Fibroblast of the aortic adventitia (primary cell): ENCODE data around the gene CDK8. TPM values are rescaled to one million over a fixed set of nuclear protein-coding genes. Genes with fewer than 3 reads are reported as not detected.
A peak's percentile ranks its signal among the peaks of the same experiment; 100 is the strongest.
"Not testable (repeated sequence)": the region's sequence is repeated elsewhere in the genome, so short reads cannot be mapped to it uniquely, and the experiment has no call there.

ENCODE experiments used
- DNase-seq: peaks from one replicate; pipeline ENCODE4 v3.0.0-alpha.2; 2010; ENCODE audit warnings: low read depth
- H3K4me3 ChIP-seq: 2 replicates; pipeline ENCODE4 v1.5.1; 2011; ENCODE audit warnings: low read depth, mild to moderate bottlenecking, control low read depth, low read length, moderate library complexity
- CTCF ChIP-seq: IDR thresholded peaks from 2 replicates; pipeline ENCODE4 v1.5.1; 2011; ENCODE audit warnings: mild to moderate bottlenecking, low read length, control low read depth, inconsistent platforms; ENCODE audit not compliant: insufficient read depth
- total RNA-seq: library from RNA; depleted of rRNA; stranded (reverse); fragments of >200 nt; gene quantifications from 2 replicates; pipeline ENCODE4 v1.2.3, GENCODE V29; 2012; ENCODE audit warnings: low replicate concordance

CDK8 gene
- total RNA-seq, 1 donor = 13.6 TPM

- H3K4me3 ChIP-seq = no peak overlapping the region
- DNase-seq = no peak
- TF ChIP-seq CTCF = no peak
Measured at GRCh38 chr13:26249551-26249950, 4.4 kb upstream of the CDK8 start.

GRCh38 chr13:26252006-26252405 lies 1.9 kb upstream of the CDK8 start:
- not testable (repeated sequence) for DNase-seq, H3K4me3 ChIP-seq

GRCh38 chr13:26253262-26253786 lies 605 bp upstream of the CDK8 start:
- peak overlapping the region; percentile 1 for H3K4me3 ChIP-seq
- DNase-seq = no peak
- no peak for TF ChIP-seq CTCF

- DNase-seq = peak; percentile 32
- H3K4me3 ChIP-seq = peak overlapping the region; percentile 88
- TF ChIP-seq CTCF = no peak
Measured at GRCh38 chr13:26254583-26255111, 718 bp downstream of the CDK8 start.

- peak overlapping the region; percentile 88 for H3K4me3 ChIP-seq
- no peak for DNase-seq
- TF ChIP-seq CTCF = no peak
Measured at GRCh38 chr13:26255115-26255514, 1.2 kb downstream of the CDK8 start.

- peak; percentile 32 for DNase-seq
Measured at GRCh38 chr13:26255691-26256277, 1.9 kb downstream of the CDK8 start.

GRCh38 chr13:26257049-26257448 lies 3.1 kb downstream of the CDK8 start:
- no peak overlapping the region for H3K4me3 ChIP-seq
- TF ChIP-seq CTCF = no peak
- no peak for DNase-seq

More at GRCh38 chr13:26255691-26256277, 1.9 kb downstream of the CDK8 start:
- peak; percentile 54 for TF ChIP-seq CTCF
- H3K4me3 ChIP-seq = peak overlapping the region; percentile 88
